GM12892 (cell line): ENCODE data around the gene RTN4.

Experiments used
- POLR2A ChIP-seq: IDR thresholded peaks from 2 replicates; pipeline ENCODE4 v1.6.1; 2011; ENCODE audit warnings: low read depth, low read length, control low read depth
- TAF1 ChIP-seq: IDR thresholded peaks from 2 replicates; pipeline ENCODE4 v1.6.1; 2011; ENCODE audit warnings: low read depth, mild to moderate bottlenecking, control low read depth, low read length, borderline replicate concordance

GRCh38 chr2:55009277-55010060 is 40.8 kb downstream of the RTN4 start:
- TF ChIP-seq TAF1 (no peak), POLR2A (no peak)
